GM18499 (cell line): ENCODE results near the gene STARD4.

Source experiments
- ATAC-seq: cut with Tn5 transposase; IDR thresholded peaks from one replicate; pipeline ENCODE4 v1.9.1; 2021; ENCODE audit warnings: moderate number of reproducible peaks; ENCODE audit not compliant: insufficient read depth, unreplicated experiment

STARD4 gene

DNA sequence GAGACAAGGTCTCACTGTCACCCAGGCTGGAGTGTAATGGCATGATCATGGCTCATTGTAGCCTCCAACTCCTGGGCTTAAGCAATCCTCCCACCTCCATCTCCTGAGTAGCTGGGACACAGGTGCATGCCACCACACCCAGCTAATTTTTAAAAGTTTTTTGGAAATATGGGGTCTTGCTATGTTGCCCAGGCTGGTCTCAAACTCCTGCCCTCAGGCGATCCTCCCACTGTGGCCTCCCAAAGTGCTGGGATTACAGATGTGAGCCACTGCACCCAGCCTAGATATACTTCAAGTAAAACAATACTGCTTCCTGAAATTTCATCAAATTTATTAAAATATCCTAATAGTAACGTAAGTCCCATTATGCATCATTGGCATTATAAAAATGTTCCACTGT is 33.4 kb downstream of the STARD4 start:
- ATAC-seq, result no peak

DNA sequence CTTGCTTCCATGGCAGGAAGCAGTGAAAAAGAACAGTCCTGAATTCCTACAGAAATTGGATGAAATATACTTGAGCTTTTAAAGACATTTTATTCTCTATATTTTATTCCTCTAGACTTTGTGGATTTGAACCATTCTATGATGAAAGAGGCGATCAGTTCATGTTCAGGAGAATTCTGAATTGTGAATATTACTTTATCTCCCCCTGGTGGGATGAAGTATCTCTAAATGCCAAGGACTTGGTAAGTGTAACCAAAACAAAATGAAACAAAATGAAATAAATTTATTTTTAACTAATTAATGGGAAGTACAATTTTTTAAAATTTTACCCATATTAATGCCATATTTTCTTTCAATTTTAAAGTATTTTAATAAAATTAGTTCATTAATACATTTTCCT is 34.1 kb downstream of the STARD4 start:
- ATAC-seq, result no peak

DNA sequence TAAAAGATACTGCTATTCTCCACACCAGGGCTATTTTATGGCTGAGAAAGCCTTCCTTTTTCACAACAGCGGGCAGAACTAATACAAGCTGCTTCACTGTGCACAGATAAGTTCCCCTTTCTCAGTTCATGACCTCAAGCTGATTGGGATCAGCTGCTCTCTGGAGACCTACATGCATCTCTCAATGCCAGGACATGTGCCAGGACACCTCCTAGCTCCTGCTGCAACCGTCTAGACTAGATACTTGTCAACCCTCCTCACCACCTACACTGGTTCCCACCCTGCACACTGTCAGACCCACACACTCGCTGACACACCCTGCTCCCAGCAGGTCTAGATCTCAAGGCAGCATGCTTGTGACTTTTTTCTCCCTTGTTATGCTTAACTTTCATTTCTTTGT is 39.8 kb downstream of the STARD4 start:
- peak; percentile 66 for ATAC-seq

DNA sequence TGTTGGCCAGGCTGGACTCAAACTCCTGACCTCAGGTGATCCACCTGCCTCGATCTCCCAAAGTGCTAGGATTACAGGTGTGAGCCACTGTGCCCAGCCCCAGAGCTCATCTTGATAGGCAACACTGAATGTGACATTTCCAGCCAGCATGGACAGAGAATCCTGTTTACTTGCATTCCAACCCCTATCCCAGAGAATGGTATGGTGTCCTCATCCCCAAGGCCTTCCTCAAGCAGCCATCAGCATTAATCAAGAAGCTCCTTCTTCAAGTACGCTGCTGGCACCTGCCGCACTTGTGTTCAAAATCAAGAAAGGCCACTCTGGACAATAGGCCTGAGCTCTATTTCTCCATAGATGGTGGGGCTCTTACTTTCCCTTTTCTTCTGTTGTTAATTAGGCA is 40.2 kb downstream of the STARD4 start:
- no peak for ATAC-seq

DNA sequence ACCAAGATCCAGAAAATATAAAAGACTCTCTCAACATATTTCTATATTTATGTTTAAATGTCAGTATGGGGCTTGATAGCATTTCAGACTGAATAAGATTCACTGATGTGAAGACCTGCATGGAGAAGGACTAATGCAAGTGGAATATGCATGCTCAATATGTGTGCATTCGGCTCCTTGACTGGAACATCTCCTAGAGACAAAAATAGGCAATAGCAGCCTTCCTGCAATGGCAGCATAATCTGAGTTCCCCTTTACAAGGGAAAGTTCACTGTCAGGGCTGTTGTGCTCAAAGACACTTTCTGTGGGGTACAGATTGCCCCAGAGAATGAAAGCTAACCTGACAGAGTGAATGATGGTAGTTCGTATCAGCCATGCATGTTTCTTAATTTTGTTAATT is 42.4 kb downstream of the STARD4 start:
- no peak for ATAC-seq

DNA sequence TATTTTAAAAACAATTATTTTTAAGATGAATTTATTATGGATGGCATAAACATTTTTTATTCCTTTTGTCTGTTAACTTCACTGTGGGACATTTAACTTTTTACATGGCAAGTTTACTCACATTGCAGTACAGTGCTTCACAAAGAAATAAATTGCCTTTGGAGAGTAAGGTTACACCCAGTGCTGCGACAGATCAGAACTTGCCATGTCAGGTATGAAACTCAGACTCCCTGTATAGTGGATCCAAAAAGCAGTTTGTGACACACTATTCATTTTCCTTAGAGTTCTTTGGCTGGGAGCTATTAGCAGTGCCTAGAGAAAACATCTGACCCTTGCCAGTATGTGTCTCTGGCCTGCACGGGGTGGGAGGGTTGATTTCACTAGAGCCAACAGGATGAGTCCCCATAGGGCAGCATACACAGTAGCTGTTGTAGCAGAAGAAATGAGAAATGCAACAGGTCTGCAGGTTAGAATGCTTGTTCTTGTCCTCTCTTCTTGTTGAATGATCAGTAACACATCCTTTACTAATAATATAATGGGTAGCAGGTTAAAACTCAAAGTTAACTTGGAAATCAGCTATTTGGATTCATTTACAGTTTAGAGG is 42.9 kb downstream of the STARD4 start:
- ATAC-seq, result no peak

DNA sequence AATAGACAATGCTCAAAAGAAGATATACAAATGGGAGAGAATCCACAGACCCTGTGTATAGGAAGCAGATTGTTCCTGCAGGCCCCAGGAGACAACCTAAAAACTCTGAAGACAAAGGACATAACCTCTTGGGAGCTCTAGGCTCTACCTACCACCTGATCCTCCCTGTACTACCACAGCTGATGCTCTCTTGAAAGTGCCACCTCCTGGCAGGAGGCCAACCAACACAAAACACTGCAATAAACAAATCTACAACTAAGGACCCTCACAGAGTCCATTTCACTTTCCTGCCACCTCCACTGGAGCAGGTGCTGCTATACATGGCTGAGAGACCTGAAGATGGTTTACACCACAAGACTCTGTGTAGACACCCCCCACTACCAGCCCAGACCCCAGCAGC is 49.0 kb downstream of the STARD4 start:
- ATAC-seq, result no peak

DNA sequence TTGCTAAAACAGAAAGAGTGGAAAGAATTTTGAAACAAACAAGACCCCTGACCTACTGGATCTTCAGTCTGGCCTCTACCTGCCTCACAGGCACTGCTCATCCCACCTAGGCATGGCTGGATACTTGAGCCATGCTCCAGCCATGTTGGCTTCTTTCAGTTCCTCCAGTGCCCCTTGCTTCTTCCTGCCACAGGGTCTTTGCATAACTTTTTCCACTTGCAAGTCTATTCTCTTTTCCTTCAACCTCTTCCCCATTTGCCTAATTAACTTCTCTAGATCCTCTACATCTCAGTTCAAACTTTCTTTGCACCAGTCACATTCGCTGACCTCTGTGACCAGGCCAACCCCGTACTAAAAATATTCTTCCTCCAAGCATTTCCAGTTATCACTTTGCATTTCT is 50.4 kb downstream of the STARD4 start:
- ATAC-seq, result no peak

DNA sequence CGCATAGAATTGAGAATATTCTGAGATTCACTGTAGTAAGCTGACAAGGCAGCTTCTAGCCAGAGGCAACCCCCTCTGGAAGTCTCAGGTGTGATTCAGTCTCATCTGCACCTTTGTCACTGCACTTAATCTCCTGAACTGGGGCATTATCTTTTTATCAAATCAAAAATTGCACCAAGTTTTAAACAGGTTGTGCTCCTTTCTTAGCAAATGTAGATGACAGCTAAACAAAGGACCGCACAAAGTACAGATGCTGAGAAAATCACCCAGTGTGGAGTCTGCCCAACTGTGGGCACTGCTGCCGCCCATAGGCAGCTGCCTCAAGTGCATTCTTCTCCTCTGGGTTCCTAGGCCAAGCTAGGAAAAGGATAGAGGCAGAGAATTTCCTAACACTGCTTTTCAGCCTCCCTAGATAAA is 51.1 kb downstream of the STARD4 start:
- ATAC-seq, result no peak

DNA sequence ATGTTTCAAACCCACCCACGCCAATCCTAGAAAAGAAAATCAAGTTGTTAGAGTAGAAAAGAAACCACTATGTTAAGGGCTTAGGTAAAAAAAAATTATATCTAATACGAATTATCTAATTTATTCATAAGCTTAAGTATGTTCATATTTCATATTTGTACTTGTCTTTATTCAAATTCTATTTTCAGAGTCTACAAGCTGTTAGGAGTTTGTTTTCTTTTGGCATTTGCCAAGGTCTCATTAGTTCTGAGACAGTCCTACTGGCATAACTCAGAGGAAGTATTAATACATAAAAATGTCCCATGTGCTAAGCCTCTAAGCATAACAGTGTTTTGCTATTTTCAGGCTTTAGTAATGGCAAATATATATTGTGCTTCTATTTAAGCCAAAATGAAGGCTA is 57.6 kb downstream of the STARD4 start:
- ATAC-seq, result no peak

DNA sequence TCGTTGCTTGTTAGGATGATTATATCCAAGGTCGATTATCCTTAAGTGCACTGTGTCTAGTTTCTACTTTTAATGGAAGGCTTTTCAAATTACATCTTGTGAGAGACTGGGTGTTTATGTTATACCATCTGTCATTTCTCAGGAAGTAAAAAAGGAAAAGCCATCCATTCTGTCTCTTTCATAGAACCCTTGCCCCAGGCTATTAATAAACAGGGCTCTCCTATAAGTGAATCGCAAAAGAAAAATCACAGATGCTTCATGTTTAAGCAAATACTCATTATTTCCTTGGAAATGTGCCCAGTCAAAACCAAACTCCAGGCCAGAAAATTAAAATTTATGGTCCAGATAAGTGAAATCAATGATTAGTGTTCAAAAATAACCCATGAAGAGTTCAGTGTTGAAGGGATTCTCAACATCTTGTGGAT is 58.1 kb downstream of the STARD4 start:
- no peak for ATAC-seq

DNA sequence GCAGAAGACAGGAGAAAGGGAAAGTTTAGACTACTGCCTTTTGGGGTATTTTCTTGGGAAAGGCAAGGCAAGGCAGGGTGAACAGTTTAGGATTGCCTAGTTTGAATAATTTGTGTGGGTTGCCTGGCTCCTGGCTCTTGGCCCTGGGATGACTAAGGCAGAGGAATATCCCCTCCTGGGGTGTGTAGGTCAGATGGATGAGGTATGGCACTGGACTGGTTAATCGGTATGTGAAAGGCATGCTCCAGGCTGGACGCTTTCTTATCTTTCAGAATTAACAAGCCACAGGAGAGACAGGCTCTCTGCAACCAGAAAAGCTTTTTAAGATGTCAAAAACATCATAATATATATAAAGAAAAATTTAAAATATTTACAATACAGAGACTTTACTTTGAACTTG is 58.6 kb downstream of the STARD4 start:
- ATAC-seq, result no peak

DNA sequence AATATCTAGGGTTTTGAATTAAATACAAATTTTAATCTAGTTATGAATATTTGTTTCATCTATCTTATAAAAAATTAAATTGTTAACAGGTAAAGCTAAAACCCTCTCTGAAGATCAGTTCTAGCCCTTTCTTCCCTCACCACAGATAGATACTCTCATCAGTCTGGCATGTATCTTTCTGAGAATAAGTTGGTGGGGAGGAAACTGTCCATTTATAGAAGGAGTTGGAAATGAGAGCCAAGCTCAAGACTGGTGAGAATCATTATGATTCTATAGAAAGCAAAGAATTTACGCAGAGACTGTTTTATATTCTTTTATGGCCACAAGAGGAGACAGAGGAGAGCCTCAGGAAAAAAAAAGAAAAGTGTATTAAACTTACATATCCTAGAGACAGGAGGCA is 59.0 kb downstream of the STARD4 start:
- ATAC-seq, result no peak

DNA sequence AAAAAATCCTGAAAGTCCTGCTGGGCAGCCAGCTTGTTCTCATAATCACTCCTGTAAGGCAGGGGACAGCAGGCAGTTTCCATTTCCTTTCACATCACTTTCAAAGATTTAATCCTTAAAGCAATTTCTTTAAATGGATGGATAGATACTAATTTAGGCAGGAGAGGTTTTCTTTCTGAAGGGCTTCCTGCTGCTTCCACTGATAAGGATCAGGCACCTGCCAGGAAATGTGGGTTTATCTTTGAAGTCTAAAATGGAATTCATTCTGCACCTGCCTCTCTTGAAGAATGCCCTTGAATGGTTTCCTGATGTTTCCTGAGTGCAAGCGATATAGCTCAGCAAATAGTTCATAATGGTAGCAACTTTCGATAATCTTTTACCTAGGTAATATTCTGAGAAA is 64.5 kb downstream of the STARD4 start:
- ATAC-seq, result no peak

DNA sequence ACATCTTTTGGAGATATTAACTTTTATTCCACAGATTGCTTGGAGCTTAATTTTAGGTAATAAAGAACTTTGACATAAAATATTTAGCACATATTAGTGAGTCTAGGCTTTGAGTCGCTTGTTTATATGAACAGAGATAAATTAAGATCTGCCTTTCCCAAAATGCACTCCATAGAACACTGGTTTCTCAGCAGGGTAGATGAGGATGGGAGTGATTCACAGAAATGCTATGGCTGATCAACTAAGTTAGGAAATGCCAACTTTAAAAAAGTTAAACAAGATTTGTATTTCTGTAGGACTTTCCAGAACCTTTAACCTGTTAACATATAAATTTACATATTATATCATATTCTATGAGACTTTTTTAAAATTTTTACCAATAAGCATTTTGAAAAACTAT is 65.2 kb downstream of the STARD4 start:
- ATAC-seq, result no peak
